22Rv1 (cell line): ENCODE measurements around the gene ITGAE.
A peak's percentile ranks its signal among the peaks of the same experiment; 100 is the strongest.

Experiments
- CTCF ChIP-seq: fragments of 450-650 bp; IDR thresholded peaks from 2 replicates; pipeline ENCODE4 v1.5.1; 2017; ENCODE audit warnings: mild to moderate bottlenecking
- ZFX ChIP-seq: fragments of 450-650 bp; IDR thresholded peaks from 2 replicates; pipeline ENCODE4 v1.6.1; 2017; ENCODE audit warnings: antibody characterized with exemption, borderline replicate concordance

GRCh38 chr17:3691617-3692067 is 109.3 kb downstream of the ITGAE start:
- TF ChIP-seq CTCF (peak; percentile 12; the same call in 1 of the 2 replicates), ZFX (no peak)
